ENCODE measurements around the gene SLC1A3. TPM values are rescaled to one million over a fixed set of nuclear protein-coding genes. Genes with fewer than 3 reads are reported as not detected.

The SLC1A3 gene
- polyA plus RNA-seq, 1 donor, result 18.5 TPM

DNA sequence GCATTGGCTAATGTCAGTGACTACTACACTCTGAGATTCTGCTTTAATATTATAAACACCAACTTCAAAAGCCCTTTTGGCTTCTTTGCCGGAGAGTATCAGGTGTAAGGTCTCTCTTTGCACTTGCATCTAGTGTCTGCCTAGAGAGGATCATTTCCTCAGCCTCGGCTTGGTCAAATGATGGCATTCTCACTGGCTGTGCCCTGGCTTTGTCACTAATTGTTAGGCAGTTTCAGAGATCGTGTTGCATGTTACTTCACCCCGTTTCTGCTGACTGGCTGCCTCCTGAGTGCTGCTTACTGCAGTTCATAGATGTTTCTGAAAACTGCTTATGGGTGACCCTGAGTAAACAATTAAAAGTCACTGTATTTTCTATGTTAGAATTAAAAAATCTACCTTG is 48.8 kb downstream of the SLC1A3 start:
- DNase-seq (ENCODE audit: low read depth), result no peak

DNA sequence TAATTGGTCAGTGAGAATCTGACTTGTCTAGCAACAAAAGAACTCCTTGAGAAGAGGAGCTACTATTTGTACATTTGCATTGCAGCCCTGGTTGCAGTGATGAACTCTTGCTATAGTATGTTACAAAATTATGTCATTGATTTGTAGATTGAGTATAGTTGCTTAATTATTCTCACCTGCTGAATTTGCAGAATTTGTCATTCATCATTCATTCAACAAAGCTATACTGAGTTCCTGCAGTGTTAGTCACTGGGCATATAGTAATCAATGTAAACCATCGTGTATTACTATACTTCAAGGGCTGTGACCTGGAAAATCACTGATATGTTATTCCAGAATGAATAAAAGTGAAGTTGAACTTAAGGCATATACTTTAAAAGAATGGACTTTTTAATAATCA is 50.1 kb downstream of the SLC1A3 start:
- DNase-seq (ENCODE audit: low read depth), result no peak

DNA sequence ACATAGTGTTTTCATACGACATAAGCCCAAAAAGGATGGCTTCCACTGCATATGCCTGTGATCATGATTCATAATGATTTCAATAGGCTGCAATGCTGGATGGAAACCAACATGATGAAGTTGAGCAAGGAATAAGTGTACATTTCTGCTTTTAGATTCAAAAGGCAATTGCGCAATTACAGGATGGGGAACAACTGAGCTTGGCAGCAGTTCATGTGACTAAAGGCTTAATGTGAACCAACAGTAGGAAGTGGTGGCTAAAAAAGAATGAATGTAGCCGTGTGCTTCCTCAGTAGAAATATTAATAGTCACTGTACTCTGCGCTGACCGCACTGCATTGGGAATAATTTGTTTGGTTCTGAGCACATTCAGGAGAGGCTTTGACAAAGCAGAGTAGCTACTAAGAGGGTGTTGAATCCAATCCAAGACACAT is 51.2 kb downstream of the SLC1A3 start:
- DNase-seq (ENCODE audit: low read depth), result peak; percentile 97

DNA sequence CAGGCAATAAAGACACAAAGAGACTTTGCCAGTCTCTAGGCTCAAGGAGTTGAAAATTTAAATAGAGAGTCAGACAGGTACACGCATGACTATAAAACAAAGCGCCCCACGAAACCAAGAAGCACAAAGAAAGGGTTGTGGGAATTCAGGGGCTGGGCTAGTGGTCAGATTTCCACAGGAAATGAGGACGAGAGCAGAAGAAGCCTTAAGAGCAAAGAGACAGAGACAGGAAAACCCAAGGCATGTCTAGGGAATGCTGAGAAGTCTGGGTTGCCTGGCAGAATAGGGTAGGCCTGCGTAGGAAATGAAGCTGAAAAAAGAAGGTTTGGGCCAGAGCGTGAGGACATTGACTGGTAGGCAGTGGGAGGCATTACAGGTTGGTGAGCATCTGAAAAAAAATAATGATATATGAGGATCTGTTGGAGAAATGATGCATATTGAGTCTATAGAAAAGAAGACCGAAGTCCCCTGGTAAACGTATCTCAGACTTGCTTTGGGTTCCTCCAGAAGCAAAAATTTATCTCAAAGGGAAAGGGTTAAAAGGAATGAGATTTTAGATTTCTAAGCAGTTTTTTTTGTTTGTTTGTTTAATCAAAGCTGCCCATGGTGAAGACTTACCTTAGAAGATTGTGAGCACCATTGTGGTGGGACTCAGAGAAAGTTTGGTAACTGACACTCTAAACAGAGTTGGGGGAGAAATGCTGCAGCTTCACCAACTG is 51.8 kb downstream of the SLC1A3 start:
- no peak for DNase-seq (ENCODE audit: low read depth)

DNA sequence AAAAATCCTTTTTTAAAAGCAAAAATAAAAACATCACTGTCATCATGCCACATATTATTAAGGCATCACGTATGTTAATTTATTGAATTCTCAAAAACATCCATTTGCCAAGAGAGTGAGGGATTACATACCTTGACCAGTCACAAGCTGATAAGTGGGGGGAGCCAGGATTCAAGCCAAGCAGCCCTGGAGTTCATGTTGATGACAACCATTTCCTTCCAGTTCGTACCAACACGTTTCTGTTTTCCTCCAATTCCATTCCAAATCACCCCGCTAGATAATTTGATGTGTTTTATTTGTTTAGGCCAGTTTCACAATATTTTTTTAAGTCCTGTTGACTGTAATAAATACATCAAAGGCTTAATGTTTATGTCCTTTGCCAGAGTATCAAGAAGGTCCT is 53.0 kb downstream of the SLC1A3 start:
- no peak for DNase-seq (ENCODE audit: low read depth)

GRCh38 chr5:36660397-36661049 is 54.1 kb downstream of the SLC1A3 start:
- no peak for DNase-seq (ENCODE audit: low read depth)

- no peak for DNase-seq (ENCODE audit: low read depth)
Measured at GRCh38 chr5:36661456-36662220, 55.2 kb downstream of the SLC1A3 start.

- no peak for DNase-seq (ENCODE audit: low read depth)
Measured at GRCh38 chr5:36662291-36662851, 56.0 kb downstream of the SLC1A3 start.

- no peak for DNase-seq (ENCODE audit: low read depth)
Measured at GRCh38 chr5:36664766-36665165, 58.4 kb downstream of the SLC1A3 start.

DNA sequence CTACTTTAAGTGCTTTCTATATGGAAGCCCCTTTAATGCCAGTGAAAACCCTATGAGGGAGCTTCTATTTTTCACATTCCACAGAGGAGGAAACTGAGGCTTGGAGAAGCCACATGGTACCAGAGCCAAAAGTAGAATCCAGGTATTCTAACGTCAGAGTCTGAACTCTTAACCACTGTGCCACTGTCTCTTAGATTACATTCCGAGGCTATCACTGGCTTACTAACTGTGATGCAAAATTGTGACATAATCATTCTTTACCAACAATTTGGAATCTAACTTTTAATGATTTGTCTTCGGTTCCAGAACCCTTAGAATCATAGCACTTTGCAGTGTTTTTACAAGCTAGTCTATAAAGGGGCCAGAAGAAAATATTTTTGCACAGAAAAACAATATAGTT is 59.2 kb downstream of the SLC1A3 start:
- no peak for DNase-seq (ENCODE audit: low read depth)

GRCh38 chr5:36666274-36666673 is 59.9 kb downstream of the SLC1A3 start:
- no peak for DNase-seq (ENCODE audit: low read depth)

DNA sequence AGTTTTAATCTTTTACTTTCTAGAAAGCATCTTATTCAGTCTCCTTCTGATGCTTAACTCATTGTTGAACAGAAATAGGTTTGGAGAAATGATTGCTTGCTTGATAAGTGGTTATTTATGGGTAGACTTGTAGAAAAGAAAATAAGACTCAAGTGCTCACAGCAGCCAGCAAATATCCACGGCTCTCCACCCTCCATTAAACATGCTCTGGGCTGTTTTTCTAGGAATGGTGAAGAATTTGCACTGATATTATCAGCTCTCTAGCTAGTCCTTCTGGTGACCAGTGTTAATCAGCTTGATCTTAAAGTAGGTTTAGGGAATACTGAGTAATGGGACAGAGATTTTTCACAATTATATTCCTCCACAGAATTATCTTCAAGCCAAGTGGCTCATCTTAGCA is 60.6 kb downstream of the SLC1A3 start:
- DNase-seq (ENCODE audit: low read depth), result no peak

- no peak for DNase-seq (ENCODE audit: low read depth)
Measured at GRCh38 chr5:36667824-36668223, 61.4 kb downstream of the SLC1A3 start.

GRCh38 chr5:36669015-36669651 is 62.7 kb downstream of the SLC1A3 start:
- no peak for DNase-seq (ENCODE audit: low read depth)

GRCh38 chr5:36670548-36670947 is 64.1 kb downstream of the SLC1A3 start:
- DNase-seq (ENCODE audit: low read depth), result no peak

- DNase-seq (ENCODE audit: low read depth), result no peak
Measured at GRCh38 chr5:36675282-36675681, 68.9 kb downstream of the SLC1A3 start.

DNA sequence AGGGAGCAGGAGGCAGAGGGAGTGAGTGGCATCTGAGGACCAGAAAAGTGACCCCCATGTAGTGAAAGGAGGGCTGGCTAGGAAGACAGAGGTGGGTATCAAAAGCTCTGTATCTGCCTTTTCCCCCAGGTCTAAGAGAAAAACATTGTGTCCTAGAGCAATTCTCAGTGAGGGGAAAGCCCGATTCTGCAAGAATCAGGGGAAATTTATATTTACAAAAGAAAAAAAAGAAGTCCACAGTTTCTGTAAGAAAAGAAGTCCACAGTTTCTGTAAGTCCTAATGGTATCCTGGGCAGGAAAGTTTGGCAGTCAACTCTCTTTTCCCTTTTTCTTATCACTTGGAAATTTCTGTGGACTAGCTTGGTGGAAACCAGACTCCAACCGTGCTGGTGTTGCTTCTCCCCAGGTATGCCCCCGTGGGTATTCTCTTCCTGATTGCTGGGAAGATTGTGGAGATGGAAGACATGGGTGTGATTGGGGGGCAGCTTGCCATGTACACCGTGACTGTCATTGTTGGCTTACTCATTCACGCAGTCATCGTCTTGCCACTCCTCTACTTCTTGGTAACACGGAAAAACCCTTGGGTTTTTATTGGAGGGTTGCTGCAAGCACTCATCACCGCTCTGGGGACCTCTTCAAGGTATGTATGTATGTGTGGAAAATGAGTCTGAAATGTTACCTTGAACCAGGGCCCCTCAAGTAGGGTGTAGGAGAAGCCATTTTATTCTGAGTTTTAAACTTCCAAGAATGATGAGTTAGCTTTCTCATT is 73.0 kb downstream of the SLC1A3 start:
- no peak for DNase-seq (ENCODE audit: low read depth)

DNA sequence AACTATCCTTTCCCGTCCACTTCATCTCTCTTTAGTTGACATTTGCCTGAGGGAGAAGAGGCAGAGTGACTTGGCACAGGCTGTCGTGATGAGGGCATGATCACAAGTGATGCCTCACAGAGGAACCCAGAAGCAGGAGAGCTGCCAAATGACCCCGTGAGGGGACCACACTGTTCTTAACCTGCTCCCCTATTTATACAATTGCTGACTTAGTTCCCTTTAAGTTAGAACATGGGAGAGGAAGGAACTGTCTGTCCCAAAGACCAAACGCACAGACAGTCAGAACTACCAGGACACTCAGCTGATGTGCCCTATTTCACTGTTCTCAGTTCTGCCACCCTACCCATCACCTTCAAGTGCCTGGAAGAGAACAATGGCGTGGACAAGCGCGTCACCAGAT is 73.7 kb downstream of the SLC1A3 start:
- DNase-seq (ENCODE audit: low read depth), result no peak

- no peak for DNase-seq (ENCODE audit: low read depth)
Measured at GRCh38 chr5:36681711-36682110, 75.3 kb downstream of the SLC1A3 start.

- no peak for DNase-seq (ENCODE audit: low read depth)
Measured at GRCh38 chr5:36682499-36682898, 76.1 kb downstream of the SLC1A3 start.

DNA sequence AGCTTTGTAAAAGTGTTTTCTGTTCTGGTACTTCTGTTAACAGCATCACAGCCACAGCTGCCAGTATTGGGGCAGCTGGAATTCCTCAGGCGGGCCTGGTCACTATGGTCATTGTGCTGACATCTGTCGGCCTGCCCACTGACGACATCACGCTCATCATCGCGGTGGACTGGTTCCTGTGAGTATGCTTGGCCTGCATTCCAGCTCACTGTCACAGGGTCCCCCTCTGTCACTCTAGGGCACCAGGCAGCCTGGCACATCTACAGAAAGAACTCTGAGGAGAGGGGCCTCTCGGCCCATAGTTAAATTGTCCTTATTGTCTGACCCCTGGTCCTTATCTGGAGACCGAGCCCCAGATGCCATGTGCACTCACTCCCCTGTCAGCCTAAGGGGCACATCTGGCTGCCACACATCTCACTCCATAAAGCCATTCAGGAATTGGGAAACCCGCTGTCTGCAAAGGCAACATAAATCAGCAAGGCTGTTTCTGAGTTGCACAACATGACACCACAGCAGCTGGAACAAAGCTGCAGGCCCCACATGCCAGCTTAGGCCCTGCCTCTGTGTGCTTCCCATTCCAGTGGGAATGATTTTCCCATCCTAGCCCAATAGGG is 77.5 kb downstream of the SLC1A3 start:
- DNase-seq (ENCODE audit: low read depth), result no peak
